Measurements from ENCODE around the gene MAOB.

Gene MAOB

DNA sequence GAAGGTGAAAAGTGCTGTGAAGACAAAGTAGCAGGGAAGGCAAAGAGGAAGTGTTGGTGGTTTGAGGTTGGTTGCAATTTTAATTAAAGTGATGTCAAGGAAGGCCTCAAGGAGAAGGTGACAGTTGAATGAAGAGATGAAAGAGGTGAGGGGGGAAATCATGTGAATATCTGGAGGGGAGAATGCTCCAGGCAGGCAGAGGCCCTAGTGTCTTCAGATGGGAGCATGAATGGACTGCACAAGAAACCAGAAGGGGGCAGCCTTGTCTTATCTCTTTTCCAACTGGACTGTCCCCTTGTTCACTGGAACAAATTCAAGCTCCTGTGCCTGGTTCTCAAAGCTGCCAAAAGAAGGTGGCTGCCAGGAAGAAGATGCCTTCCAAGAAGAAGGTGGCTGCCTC lies 68.4 kb downstream of the MAOB start:
- no peak overlapping the region for H3K4me3 ChIP-seq (ENCODE audit: low read depth, low read length)
- TF ChIP-seq, protein P1, sequence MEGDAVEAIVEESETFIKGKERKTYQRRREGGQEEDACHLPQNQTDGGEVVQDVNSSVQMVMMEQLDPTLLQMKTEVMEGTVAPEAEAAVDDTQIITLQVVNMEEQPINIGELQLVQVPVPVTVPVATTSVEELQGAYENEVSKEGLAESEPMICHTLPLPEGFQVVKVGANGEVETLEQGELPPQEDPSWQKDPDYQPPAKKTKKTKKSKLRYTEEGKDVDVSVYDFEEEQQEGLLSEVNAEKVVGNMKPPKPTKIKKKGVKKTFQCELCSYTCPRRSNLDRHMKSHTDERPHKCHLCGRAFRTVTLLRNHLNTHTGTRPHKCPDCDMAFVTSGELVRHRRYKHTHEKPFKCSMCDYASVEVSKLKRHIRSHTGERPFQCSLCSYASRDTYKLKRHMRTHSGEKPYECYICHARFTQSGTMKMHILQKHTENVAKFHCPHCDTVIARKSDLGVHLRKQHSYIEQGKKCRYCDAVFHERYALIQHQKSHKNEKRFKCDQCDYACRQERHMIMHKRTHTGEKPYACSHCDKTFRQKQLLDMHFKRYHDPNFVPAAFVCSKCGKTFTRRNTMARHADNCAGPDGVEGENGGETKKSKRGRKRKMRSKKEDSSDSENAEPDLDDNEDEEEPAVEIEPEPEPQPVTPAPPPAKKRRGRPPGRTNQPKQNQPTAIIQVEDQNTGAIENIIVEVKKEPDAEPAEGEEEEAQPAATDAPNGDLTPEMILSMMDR (IDR thresholded peaks at IDR 0.05; ENCODE audit: borderline replicate concordance, insufficient read depth, low read depth, low read length), result no peak

DNA sequence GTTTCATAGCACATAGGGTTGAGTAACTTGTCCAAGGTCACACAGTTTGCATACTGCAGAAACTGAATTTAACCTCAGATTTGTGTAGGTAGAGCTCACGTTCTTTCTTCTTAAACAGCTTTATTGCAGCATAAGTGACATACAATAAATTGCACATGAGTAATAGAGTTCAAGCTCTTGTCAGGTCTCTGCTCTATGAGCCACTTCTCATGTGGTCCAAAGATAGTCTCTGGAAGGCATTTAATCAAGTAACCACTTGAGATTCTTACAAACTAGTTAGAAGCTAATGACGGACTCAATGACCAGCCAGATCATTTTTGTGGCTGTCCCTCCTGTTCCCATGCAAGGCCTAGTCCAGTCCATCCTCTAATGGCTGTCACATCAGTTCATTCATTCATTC lies 68.9 kb downstream of the MAOB start:
- TF ChIP-seq, protein P1 (IDR thresholded peaks at IDR 0.05; ENCODE audit: borderline replicate concordance, insufficient read depth, low read depth, low read length), result no peak
- no peak overlapping the region for H3K4me3 ChIP-seq (ENCODE audit: low read depth, low read length)

DNA sequence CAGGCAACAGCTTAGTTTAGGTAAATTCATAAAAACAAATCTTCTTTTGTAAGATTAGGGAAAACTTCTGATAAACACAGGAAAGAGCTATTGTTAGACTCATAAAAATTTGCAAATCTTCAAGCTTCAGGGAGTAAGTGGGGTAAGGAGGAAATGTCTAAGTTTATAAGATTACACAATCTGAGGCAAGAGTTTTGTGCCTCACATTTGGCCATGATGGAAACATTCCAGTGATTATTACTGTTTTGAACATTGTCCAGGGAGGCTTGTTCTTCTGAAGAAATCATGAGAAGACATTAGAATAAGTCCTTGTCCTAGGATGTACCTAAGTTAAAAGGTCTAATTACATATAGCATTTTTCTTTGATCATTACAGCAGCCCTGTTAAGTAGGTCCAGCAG lies 72.8 kb downstream of the MAOB start:
- no peak overlapping the region for H3K4me3 ChIP-seq (ENCODE audit: low read depth, low read length)

DNA sequence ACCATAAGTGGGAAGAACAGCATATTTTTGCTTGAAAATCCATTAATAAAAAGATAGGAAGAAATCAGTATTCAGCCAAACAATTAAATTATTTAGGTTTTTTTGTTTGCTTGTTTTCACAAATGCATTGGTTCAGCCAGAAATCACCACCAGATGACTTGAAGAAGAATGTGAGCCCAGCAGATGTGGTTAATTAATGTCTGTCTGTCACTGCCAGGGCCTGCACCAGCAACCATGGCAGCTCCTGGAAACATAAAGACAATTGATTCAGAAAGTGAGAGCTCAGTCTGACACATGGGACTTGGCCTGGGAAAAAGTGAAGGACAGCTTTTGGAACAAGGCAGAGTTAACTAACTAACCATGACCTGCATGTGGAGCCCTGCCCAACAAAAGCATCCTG lies 74.0 kb downstream of the MAOB start:
- H3K4me3 ChIP-seq (ENCODE audit: low read depth, low read length), result no peak overlapping the region
- TF ChIP-seq, protein P1 (IDR thresholded peaks at IDR 0.05; ENCODE audit: borderline replicate concordance, insufficient read depth, low read depth, low read length), result no peak

More for the DNA sequence above, 72.8 kb downstream of the MAOB start:
- TF ChIP-seq, protein P1 (IDR thresholded peaks at IDR 0.05; ENCODE audit: borderline replicate concordance, insufficient read depth, low read depth, low read length), result no peak

DNA sequence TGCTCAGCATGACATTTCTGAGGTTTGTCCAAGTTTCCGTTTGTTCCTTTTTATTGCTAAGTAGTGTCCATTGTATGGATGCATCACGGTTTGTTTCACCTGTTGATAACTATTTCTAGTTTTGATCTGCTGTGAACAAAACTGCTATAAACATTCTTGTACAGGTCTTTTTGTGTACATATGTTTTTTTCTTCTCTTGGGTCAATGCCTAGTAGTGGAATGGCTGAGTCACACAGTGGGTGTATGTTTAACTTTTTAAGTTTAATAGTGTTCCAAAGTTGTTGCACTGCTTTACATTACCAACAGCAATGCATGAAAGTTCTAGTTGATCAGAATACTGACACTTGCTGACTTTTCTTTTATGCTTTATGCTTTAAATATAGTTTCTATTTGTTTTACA lies 76.7 kb downstream of the MAOB start:
- no peak overlapping the region for H3K4me3 ChIP-seq (ENCODE audit: low read depth, low read length)
- TF ChIP-seq, protein P1 (IDR thresholded peaks at IDR 0.05; ENCODE audit: borderline replicate concordance, insufficient read depth, low read depth, low read length), result no peak

DNA sequence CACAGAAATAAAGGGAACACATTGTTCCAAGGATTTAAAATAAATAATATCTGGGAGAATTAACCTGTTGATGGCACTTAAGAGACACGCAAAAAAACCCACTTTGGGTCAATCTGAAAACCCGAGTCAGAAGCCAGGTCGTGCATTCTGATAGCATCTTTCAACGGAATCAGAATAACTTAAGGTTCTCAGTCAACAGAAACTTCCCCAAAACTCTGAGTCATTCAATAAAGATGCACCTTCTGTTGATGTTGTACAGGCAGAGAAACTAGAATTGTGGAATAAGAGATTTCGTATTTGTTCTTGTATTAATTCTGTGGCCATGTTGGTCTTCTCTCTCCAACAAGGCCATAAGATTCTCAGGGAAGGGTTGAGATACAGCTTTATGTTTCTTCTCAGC lies 78.2 kb downstream of the MAOB start:
- TF ChIP-seq, protein P1 (IDR thresholded peaks at IDR 0.05; ENCODE audit: borderline replicate concordance, insufficient read depth, low read depth, low read length), result no peak
- no peak overlapping the region for H3K4me3 ChIP-seq (ENCODE audit: low read depth, low read length)

DNA sequence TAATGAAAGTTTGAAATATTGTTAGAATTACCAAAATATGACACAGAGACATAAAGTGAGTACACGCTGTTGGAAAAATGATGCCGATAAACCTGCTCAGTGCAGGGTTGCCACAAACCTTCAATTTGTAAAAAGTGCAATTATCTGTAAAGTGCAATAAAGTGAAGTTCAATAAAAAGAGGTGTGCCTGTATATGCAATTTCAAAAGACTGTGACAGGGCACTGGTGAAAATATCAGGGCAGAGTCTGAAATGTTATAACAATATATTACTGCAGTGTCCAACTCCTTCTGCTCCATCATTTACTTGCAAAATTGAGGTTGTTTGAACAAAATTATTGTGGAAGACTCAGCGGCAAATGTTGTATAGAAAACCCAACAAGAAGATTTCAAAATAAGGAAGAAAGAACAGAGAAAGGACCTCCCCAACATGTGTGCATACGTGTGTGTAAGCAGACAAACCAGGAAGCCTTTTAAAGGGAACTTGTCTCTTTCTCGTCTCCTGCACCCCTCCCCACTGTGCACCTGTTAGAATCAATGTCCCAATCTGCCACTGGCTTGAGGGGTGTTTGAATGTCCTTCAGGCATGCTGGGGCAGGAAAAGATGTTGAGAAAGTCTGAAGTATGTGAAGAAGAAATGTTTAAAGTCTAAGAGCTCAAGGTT lies 96.2 kb downstream of the MAOB start:
- no peak overlapping the region for H3K4me3 ChIP-seq (ENCODE audit: low read depth, low read length)
- TF ChIP-seq, protein P1 (IDR thresholded peaks at IDR 0.05; ENCODE audit: borderline replicate concordance, insufficient read depth, low read depth, low read length), result no peak

Measured in GM12875 (cell line).